IPS-18c (cell line): ENCODE data around the gene ZNF222.

Experiments
- H3K4me3 ChIP-seq: 2 replicates; pipeline ENCODE4 v1.7.0; 2013; ENCODE audit warnings: low read depth, mild to moderate bottlenecking, low read length, moderate library complexity; ENCODE audit not compliant: insufficient read depth
- H3K9me3 ChIP-seq: one replicate; pipeline ENCODE4 v1.6.1; 2013; ENCODE audit warnings: mild to moderate bottlenecking, low read length, moderate library complexity; ENCODE audit not compliant: control insufficient read depth, insufficient read depth

ZNF222 gene

DNA sequence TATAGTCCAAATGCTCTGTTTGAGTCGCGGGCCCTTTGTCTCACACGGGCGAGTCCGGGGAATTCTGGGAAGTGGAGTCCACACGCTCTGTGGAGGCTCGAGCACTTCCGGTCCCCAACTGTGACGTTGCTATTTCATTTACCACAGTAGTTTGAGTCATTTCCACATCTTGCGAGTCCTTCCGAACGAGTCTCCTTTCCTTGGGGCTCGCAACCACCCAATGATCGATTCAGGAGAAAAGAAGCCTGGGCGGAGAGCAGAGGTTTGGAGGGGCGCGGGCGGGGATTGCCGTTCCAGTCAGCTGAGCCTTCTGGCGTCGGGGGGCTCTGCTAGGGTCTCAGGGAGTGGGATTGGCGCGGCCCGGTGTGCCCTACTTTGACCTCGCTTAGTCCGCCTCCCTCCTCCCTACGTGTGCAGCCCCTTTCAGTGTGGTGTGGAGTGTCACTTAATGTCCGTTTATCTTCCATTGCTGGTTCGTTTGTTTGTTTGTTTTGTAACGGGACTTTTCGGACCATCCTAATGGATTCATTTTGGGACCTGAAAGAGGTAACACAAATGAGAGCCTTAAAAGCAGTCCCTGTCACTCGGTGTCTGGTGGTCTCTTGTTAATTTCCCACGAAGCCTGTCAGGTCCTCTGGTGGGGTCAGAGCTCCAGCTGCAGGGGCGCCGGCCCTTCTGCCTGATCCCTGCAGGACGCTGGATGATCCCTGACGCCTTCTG is at the start of gene ZNF222:
TSS of gene ZNF222 (plus strand) at position 163 of the 720 bp plus-strand sequence. CDS start at position 221, 58 bp downstream.
- H3K4me3 ChIP-seq, result peak within 1 kb of the TSS; percentile 97
- no peaks in the 10 kb centered on the region for H3K9me3 ChIP-seq

DNA sequence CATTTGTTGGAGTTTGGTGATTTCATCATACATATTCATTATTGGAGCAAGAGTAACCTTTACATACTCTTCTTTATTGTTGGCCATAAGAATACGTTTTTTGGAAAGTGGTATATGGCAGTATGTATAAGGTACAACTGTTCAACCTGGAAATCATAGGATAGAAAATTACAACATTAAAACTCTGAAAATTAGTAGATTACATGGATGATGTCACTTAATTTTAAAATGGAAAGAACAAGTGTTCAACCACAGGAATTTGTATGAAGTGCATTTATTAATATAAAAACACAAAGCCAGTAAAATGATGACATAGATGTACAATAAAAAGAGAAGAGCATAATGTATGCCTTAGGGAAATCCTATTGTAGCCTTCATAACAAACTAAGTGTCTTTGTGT is 48.4 kb upstream of the ZNF222 start:
- peaks cover 6% of the 10 kb centered on the region for H3K9me3 ChIP-seq
- no peak overlapping the region for H3K4me3 ChIP-seq

DNA sequence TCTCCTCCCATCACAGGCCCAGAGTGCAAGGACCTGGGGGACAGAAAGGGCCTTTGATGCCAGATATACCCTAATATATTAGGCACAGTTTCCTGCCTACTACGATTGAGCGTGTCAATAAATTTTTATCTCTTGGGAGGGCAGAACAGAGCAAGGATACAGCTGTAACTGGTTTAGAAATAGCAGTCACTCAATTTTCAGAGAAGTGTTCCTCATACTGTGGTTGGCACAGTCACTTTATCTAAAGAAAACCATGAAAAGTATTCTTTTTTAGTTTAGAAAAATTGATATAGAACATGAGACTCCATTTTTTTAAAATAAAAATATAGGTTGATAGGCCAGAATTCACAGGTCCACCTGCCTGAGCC is 41.7 kb upstream of the ZNF222 start:
- no peak overlapping the region; the same call in 1 of the 2 replicates for H3K4me3 ChIP-seq
- peaks cover 3% of the 10 kb centered on the region for H3K9me3 ChIP-seq

DNA sequence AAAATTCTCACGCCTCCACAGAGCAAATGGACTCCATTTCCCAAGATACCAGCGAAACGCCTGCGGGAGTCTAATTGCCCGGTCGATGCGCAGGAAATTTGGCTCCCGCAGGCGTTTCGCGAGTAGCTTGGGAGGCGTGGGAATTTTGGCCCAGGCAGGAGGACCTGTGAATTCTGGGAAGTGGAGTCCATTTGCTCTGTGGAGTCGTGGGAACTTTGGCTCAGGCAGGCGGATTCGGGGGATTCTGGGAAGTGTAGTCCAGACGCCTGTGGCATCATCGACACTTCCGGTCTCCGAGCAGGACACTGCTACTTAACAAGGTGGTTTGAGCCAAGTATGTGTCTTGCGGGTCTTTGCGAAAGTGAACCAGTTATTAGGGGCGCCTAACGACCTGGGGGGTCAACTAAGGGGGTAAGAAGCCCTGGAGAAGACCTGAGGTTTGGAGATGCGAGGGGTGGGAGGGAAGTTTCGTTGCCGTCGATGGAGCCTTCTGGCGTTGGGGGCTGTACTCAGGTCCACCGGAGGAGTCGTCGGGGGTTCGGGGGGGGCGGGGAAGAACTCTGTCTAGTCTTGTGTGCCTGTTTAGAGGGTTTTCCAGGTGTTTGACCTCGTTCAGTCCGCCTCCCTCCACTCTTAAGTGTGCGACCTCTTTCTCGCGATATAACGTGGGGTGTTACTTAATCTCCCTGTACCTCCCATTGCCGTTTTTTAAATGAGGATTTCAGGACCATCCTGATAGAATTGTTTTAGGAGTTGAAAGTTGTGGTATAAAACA is 41.1 kb upstream of the ZNF222 start, which contains the start of gene ZNF155:
TSS of gene ZNF155 (plus strand) at position 277 of the 775 bp plus-strand sequence. CDS start 4,356 bp downstream, outside the sequence.
- Histone ChIP-seq H3K9me3 (peaks cover 3% of the 10 kb centered on the region), H3K4me3 (peak within 1 kb of the TSS; percentile 98)

DNA sequence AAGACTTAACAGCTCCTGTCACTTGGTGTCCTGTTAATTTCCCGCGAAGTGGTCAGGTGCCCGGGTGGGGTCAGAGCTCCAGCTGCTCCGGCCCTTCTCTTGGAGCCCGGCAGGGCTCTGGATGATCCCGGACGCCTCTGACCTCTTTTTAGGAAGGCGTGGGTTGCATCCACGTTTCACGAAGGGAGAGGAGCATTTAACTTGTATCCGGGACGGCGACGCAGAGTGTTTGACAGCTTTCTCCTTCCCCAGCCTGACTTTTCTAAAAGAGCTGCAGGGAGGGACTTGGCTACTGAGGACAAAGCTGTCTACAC is 40.5 kb upstream of the ZNF222 start:
- peak overlapping the region; percentile 98 for H3K4me3 ChIP-seq
- H3K9me3 ChIP-seq, result peaks cover 3% of the 10 kb centered on the region

DNA sequence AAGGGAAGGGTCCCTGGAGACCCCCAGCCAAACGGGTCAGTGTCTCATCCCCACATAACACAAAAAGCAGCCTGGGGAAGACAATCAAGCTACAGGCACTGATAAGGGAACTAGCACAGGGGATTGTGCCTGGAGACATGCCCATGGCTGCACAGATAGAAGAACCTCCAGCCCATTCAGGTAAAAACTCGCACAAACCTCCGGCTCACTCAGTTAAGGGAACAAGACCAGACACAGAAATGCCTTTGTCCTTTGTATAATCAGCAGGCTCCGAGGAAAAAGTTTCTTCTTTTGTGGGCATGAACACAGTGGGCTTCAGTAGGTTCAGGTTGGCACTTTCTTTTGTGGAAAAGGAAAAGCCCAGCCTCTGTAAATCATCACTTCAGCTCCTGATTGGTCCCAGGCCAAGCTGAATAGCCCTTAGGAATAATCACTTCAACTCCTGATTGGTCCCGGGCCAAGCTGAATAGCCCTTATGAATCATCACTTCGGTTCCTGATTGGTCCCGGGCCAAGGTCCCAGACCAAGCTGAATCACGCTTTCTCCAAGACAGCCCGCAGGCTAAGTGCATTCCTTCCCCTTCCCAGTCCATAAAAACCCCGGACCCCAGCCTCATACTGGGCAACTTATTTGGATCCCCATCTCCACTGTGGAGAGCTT is 27.4 kb upstream of the ZNF222 start:
- Histone ChIP-seq H3K9me3 (no peaks in the 10 kb centered on the region), H3K4me3 (no peak overlapping the region)

DNA sequence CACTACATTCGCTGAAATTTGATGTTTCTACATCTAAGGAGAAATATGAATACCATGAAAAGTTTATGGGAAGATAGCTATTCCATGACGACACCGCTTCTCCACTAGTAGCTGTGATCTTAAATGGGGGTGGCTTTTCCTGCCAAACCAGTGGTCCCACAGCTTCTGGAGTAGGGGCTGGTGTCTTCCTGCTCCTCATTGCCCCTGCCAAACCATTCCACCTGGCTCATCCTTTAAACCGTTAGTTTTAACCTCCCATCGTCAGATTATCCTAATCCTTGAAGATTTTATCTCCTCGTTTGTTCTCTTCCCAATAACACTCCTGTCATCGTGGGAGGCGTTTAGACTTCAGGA is 23.0 kb upstream of the ZNF222 start:
- peak overlapping the region; percentile 95 for H3K4me3 ChIP-seq
- H3K9me3 ChIP-seq, result peaks cover 2% of the 10 kb centered on the region

DNA sequence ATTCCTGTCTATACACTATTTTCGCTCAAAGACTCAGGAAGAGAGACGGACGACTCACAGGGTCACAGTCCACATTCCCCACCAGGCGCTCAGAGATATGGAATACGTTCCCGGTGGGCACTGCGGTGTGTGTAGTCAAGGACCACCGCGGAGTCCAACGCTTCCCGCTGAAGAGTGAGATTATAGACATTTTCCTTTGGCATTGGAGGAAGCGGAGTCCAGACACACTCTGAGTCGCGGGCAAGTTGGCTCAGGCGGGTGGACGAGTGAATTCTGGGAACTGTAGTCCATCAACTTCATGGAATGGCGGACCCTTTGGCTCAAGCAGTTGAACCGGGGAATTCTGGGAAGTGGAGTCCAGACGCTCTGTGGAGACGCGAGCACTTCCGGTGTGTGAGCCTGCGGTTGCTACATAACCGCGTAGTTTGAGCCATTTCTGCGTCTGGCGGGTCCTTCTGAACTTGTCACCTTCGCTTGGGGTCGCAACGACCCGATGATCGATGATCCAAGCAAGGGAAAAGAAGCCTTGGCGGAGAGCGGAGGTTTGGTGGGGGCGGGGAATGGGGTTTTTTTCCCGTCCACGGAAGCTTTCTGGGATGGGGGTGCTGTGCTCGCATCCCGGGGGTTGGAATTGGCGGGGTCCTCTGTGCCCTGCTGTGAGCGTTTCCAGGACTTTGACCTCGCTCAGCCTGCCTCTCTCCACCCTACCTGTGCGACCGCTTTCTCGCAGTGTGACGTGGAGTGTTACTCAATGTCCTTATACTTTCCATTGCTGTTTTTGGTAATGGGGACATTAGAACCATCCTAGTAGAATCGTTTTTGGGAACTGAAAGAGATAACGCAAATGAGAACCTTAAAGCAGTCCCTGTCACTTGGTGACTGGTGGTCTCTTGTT is 22.4 kb upstream of the ZNF222 start, which contains the start of gene ZNF230:
TSS of gene ZNF230 (plus strand) at position 392 of the 895 bp plus-strand sequence. CDS start 4,122 bp downstream, outside the sequence.
- Histone ChIP-seq H3K9me3 (peaks cover 2% of the 10 kb centered on the region), H3K4me3 (peak within 1 kb of the TSS; percentile 95)

DNA sequence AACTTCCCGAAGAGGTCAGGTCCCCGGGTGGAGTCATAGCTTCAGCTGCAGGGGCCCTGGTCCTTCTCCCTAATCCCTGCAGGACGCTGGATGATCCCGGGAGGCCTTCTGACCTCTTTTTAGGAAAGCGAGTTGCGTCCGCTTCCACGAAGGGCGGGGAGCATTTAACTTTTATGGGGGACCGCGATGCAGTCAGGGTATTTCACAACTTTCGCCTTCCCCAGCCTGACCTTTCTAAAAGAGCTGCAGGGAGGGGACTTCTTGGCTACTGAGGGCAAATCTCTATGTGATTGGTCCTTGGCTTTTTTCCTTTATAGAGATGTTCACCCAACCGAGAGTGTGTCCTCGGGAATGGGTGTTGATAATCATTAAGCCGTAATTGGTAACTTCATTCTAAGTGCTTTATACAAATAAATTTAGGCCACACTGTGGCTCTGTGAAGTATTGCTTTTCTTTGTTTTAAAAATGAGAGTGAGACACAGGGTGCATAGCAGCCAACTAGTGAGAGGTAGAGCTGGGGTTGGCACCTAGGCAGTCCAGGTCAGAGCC is 21.6 kb upstream of the ZNF222 start:
- Histone ChIP-seq H3K4me3 (peak overlapping the region; percentile 95), H3K9me3 (peaks cover 2% of the 10 kb centered on the region)

DNA sequence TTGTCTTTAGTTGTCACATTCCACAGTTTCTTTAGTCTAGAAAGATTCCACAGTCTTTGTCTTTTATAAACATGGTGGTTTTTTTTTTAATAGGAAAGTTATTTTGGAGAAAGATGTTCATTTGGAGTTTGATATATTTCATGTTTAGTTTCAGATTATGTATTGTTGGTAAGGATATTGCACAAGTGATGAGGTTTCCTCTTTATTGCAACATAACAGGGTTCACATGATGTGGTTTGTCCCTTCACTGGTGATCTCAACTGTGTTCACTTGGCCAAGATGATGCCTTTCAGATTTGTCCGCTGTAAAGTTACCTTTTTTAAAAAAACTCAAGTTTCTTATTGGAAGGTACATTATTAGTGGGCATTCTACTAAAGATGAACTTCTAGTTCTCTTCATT is 19.2 kb upstream of the ZNF222 start:
- Histone ChIP-seq H3K4me3 (no peak overlapping the region), H3K9me3 (peaks cover 4% of the 10 kb centered on the region)

DNA sequence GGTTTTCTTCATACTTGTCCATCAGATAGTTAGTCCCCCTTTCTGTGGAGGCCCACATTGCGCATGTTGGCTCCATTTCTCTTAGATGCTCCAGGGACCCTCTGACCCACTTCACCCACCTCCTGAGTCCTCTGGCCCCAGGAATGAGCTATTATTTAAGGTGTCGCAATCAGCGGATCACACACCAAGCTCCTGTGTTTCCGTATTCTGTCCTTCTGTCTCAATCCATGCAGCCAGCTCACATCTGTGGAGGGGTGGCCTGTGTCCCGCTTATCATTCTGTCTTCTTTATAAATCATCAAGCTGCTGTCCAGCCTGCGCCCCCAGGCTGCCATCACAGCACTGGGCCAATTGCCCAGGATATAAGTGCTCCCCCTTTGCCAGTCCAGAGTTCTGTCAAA is 17.7 kb upstream of the ZNF222 start:
- H3K4me3 ChIP-seq, result no peak overlapping the region
- peaks cover 4% of the 10 kb centered on the region for H3K9me3 ChIP-seq

DNA sequence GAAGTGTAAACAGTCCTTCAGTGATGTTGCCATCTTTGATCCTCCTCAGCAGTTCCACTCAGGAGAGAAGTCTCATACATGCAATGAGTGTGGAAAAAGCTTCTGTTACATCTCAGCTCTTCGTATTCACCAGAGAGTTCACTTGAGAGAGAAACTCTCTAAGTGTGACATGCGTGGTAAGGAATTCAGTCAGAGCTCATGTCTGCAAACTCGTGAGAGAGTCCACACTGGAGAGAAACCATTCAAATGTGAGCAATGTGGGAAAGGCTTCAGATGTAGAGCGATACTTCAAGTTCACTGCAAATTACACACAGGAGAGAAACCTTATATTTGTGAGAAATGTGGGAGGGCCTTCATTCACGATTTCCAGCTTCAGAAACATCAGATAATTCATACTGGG is 14.7 kb upstream of the ZNF222 start:
- Histone ChIP-seq H3K9me3 (peaks cover 2% of the 10 kb centered on the region), H3K4me3 (no peak overlapping the region; the same call in 1 of the 2 replicates)

DNA sequence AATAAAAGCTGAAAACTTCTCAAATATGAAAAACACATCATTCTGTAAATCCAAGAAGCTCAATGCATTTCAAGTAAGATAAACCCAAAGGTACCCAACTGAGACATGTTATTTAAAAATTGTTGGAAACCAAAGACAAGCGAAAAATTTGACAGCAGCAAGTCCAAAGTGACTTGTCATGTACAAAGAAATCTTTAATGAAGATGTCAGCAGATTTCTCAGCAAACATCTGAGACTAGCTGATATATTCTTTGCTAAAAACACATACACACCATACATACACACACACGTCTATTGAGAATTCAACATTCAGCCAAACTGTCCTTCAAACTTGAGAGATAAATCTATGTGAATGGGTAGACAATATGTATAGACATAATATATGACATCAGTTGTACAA is 5.7 kb upstream of the ZNF222 start:
- H3K9me3 ChIP-seq, result no peaks in the 10 kb centered on the region
- H3K4me3 ChIP-seq, result no peak overlapping the region

DNA sequence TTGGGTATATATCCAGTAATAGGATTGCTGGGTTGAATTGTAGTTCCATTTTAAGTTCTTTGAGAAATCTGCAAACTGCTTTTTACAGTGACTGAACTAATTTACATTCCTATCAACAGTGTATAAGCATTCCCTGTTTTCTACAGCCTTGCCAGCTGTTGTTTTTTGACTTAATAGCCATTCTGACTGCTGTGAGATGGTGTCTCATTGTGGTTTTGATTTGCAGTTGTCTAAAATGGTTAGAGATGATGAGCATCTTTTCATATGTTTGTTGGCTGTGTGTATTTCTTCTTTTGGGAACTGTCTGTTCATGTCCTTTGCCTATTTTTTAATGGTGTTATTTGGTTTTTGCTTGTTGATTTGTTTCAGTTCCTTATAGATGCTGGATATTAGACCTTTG is 4.0 kb upstream of the ZNF222 start:
- no peak overlapping the region for H3K4me3 ChIP-seq
- H3K9me3 ChIP-seq, result no peaks in the 10 kb centered on the region

DNA sequence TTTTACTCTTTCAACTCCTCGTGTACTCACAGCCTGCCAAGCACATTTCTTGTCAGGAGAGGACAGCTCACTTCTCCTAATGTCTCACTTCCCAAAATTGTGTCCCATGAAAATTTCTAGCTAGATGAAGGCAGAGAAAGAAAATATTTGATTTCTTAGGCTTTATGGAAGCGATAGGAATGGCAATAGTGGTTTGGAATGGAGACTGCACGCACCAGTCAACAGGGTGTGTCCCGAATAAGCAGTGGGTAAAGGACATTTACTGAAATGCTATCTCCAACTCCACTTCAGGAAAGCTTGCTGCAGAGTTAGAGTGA is 321 bp upstream of the ZNF222 start:
- Histone ChIP-seq H3K4me3 (peak overlapping the region; percentile 97), H3K9me3 (no peaks in the 10 kb centered on the region)

DNA sequence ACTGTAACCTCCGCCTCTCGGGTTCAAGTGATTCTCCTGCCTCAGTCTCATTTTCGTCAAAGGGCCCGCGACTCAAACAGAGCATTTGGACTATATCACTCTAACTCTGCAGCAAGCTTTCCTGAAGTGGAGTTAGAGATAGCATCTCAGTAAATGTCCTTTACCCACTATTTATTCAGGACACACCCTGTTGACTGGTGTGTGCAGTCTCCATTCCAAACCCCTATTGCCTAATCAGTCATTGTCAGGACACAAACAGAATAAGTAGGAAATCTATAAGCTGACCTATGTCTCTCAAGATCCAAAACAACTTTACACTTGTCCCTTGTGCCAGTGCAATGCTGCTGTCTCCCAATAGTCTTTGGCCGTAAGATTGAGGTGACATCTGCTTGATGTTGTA is 1.4 kb downstream of the ZNF222 start:
- peaks cover 1% of the 10 kb centered on the region for H3K9me3 ChIP-seq
- H3K4me3 ChIP-seq, result no peak overlapping the region

DNA sequence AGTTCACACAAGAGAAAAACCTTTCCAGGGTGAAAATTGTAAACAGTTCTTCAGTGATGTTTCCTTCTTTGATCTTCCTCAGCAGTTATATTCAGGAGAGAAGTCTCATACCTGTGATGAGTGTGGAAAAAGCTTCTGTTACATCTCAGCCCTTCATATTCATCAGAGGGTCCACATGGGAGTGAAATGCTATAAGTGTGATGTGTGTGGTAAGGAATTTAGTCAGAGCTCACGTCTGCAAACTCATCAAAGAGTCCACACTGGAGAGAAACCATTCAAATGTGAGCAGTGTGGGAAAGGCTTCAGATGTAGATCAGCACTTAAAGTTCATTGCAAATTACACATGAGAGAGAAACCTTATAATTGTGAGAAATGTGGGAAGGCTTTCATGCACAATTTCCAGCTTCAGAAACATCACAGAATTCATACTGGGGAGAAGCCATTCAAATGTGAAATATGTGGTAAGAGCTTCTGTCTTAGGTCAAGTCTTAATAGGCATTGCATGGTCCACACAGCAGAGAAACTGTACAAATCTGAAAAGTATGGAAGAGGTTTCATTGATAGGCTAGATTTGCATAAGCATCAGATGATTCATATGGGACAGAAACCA is 6.9 kb downstream of the ZNF222 start:
- no peak overlapping the region for H3K4me3 ChIP-seq
- peaks cover 11% of the 10 kb centered on the region for H3K9me3 ChIP-seq
